ENCODE measurements around the gene ATG14.
"Not testable (repeated sequence)": the region's sequence is repeated elsewhere in the genome, so short reads cannot be mapped to it uniquely, and the experiment has no call there.

ATG14 gene

GRCh38 chr14:55433880-55434804 lies 22.5 kb upstream of the ATG14 start:
- no peak for DNase-seq

- no peak for DNase-seq
These were observed 21.0 kb upstream of the ATG14 start for GRCh38 chr14:55432628-55433027.

DNA sequence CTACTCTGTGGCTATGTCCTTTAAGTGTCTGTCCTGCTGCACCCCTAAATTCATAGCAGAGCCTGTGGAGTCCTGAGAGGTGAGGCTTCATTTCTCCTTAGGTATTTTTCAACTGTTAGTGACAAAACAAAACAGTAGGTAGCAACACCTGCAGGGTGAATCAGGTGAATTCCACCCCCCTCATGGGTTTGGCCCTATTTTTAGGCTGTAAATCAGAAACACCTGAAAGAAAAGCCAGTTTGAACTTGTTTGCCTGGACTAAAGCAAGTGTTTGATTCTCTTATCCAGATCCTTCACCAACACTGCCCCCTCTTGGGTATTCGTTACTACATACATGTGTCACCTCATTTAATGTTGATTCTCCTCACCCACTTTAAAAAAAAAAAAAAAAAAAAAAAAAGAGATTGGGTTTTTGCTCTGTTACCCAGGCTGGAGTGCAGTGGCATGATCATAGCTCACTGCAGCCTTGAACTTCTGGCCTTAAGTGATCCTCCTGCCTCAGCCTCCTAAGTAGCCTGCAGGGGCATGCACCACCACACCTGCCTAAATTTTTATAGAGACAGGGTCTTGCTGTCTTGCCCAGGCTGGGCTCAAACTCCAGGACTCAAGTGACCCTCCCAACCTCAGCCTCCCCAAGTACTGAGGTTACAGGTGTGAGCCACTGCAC lies 18.5 kb upstream of the ATG14 start:
- peak; percentile 64 for DNase-seq

GRCh38 chr14:55427439-55427838 lies 15.8 kb upstream of the ATG14 start:
- DNase-seq: no peak

- no peak for DNase-seq
These were observed 15.3 kb upstream of the ATG14 start for GRCh38 chr14:55426891-55427290.

- DNase-seq: no peak
These were observed 13.5 kb upstream of the ATG14 start for GRCh38 chr14:55425091-55425490.

DNA sequence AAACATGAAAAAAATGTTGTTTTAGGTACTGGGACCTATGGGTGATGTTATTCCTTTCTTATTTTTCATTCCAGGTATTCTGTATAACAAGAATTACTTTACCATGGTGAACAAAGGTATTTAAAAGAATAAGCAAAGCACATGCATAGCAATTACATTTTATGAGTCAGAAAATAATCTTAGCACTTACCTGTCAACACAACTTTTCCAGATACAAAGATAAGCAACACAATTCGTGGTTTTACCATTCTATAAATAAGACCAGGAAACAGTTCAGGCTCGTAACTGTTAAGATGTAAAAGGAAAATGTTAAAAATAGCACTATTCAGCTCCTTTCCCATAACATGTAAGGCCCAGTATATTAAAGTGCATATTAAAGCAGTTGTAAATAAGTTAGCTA lies 12.3 kb upstream of the ATG14 start:
- no peak for DNase-seq

DNA sequence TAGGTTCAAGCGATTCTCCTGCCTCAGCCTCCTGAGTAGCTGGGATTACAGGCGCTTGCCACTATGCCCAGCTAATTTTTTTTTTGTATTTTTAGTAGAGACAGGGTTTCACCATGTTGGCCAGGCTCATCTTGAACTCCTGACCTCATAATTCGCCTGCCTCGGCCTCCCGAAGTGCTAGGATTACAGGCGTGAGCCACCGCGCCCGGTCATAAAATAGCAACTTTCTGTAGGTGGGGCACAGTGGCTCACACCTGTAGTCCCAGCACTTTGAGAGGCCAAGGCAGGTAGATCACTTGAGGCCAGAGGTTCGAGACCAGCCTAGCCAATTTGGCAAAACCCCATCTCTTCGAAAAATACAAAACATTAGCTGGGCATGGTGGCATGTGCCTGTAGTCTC lies 10.7 kb upstream of the ATG14 start:
- not testable (repeated sequence) for DNase-seq

DNA sequence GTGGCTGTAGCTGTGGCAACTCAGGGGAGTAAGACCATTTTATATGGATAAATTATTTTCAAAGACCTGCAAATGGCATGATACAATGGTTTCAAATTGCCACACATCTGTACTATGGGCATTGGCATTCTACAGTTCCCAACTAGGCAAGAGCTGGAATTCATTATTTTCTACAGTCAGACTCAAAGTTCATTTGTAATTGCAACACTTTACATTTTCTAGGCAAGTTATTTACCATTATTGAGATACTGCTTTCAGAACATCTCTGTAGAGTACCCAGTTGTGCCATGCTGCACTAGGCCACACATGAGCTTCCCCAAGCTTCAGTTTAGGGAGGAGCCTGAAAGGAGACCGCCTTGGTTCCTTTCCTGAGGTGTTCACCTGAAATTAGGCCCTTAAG lies 8.0 kb upstream of the ATG14 start:
- DNase-seq: no peak

DNA sequence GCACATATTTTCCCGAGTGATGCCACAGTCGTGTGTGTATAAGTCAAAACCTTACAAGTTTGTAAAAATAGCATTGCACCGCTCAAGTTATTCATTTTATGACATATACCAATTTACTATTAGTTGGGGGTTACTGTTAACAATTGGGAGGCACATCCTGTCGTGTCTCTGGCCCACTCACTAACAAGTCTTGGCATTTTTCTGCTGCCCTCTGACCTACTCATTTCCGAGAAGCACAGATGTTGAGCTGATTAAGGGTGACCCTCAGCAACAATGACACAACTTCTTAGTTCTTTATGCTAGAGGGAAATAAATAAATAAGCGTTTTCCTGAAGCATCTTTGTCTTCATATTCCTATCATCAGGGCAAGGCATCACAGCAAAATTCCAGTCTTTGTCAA lies 6.8 kb upstream of the ATG14 start:
- no peak for DNase-seq

- DNase-seq: no peak
These were observed 6.3 kb upstream of the ATG14 start for GRCh38 chr14:55417955-55418354.

- DNase-seq: peak; percentile 34
These were observed 5.2 kb upstream of the ATG14 start for GRCh38 chr14:55416866-55417265.

- no peak for DNase-seq
These were observed 2.9 kb upstream of the ATG14 start for GRCh38 chr14:55414551-55414950.

GRCh38 chr14:55412676-55413075 lies 1.0 kb upstream of the ATG14 start:
- no peak for DNase-seq

- DNase-seq: no peak
These were observed 754 bp downstream of the ATG14 start for GRCh38 chr14:55410876-55411275.

GRCh38 chr14:55404173-55404854 lies 7.3 kb downstream of the ATG14 start:
- no peak for DNase-seq

GRCh38 chr14:55401751-55402150 lies 9.9 kb downstream of the ATG14 start:
- DNase-seq: peak; percentile 50

- DNase-seq: no peak
These were observed 11.8 kb downstream of the ATG14 start for GRCh38 chr14:55399852-55400251.

DNA sequence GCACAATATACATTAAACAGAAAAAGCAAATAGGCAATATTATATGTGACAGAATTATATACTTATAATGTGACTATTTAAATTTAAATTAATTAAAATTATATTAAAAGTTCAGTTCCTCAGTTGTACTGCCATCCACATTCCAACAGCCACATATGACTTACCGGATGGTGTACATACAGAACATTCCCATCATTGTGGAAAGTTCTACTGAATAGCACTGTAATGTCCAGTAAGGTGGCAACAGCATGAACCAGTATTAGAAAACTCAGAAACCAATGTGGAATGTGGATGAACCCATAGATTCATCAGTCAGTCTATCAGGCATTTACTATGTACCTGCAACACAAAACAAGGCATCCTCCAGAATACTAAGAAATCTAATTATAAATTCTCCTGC lies 12.4 kb downstream of the ATG14 start:
- DNase-seq: no peak

GRCh38 chr14:55398679-55399078 lies 13.0 kb downstream of the ATG14 start:
- peak; percentile 83 for DNase-seq

DNA sequence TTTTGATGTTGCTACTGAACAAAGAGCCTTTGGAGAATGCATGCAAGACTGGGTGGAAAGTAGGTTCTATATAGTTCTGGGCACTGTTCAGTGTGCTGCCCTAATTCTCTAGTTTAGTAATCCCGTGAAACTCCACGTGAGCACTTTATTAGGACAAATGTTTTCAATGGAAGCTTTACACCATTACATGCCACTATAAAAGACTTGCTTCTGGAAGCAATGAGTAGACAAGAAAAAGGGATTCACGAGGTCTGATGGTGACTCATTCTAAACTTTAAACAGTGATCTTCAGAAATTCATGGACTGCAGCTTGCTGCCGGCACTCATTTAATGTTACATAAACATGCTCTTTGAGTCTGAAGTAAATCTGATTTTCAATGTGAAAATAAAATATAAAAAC lies 22.3 kb downstream of the ATG14 start:
- DNase-seq: no peak

- DNase-seq: no peak
These were observed 23.5 kb downstream of the ATG14 start for GRCh38 chr14:55388160-55388559.

DNA sequence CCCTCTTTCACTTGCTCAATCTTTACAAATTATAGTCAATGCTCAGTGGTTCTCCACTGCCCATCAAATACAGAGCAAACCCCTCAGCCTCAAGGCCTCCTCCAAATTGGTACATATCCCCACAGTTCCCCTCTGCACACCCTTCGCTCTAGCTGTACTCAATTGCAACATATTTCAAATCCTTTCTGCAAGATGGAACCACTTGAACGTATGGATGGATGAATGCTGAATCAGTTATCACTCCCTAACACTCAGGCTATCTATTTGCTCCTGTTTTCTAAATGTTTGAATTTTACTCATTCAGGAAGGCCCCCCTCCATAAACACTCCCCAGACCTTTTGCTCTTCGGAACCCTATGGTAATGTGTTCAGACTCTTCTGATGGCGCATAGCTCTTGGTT lies 24.5 kb downstream of the ATG14 start:
- no peak for DNase-seq

Data from suppressor macrophage treated with lipopolysaccharide for 4 hours (primary cell).